HepG2 (cell line): ENCODE results near the gene TASP1. TPM values are rescaled to one million over a fixed set of nuclear protein-coding genes. Genes with fewer than 3 reads are reported as not detected.
A peak's percentile ranks its signal among the peaks of the same experiment; 100 is the strongest.

ENCODE experiments used
- AGO2 ChIP-seq: fragments of 200-400 bp; formaldehyde crosslinking; optimal IDR thresholded peaks from 2 replicates; pipeline ENCODE3; 2017; ENCODE audit warnings: mild to moderate bottlenecking, low read depth, low read length, moderate library complexity
- CCAR2 ChIP-seq: fragments of 200-400 bp; formaldehyde crosslinking; optimal IDR thresholded peaks from 2 replicates; pipeline ENCODE3; 2018; ENCODE audit warnings: low read depth, mild to moderate bottlenecking, low read length, moderate library complexity
- ETV6 ChIP-seq: sonication (generic); formaldehyde crosslinking; conservative IDR thresholded peaks from 2 replicates; pipeline ENCODE4 v1.4.0; 2020; ENCODE audit warnings: missing genetic modification reagents
- FIP1L1 ChIP-seq: fragments of 200-400 bp; formaldehyde crosslinking; IDR thresholded peaks from 2 replicates; pipeline ENCODE4 v1.6.1; 2018; ENCODE audit warnings: low read depth, mild to moderate bottlenecking, low read length, moderate library complexity, borderline replicate concordance; ENCODE audit not compliant: insufficient read depth
- FOSL1 ChIP-seq: sonication (generic); formaldehyde crosslinking; IDR thresholded peaks from 2 replicates; pipeline ENCODE4 v1.9.0; 2021; ENCODE audit warnings: missing genetic modification reagents, borderline replicate concordance
- KAT8 ChIP-seq: IDR thresholded peaks from 2 replicates; pipeline ENCODE4 v1.6.1; 2016; ENCODE audit warnings: missing genetic modification reagents, missing compliant biosample characterization
- KDM4B ChIP-seq: sonication (generic); formaldehyde crosslinking; IDR thresholded peaks from 2 replicates; pipeline ENCODE4 v1.4.0; 2020; ENCODE audit warnings: missing genetic modification reagents
- NONO ChIP-seq, 2 experiments: fragments of 450-650 bp in 1 of 2; sonication (generic) in 1 of 2; formaldehyde crosslinking in 1 of 2; IDR thresholded peaks in 1 of 2; conservative IDR thresholded peaks in 1 of 2; 2 replicates each; pipeline versions ENCODE4 v1.6.1 to v1.8.0; 2017 to 2022; ENCODE audit warnings: mild to moderate bottlenecking in 1 of 2, missing genetic modification reagents in 1 of 2, moderate library complexity in 1 of 2
- POLR2AphosphoS2 ChIP-seq: IDR thresholded peaks from 2 replicates; pipeline ENCODE4 v1.6.1; 2011; ENCODE audit warnings: low read depth, low read length, improper control_type of control experiment
- SSRP1 ChIP-seq: IDR thresholded peaks from 2 replicates; pipeline ENCODE4 v1.6.1; 2016; ENCODE audit warnings: control low read depth
- ZKSCAN5 ChIP-seq: sonication (generic); formaldehyde crosslinking; IDR thresholded peaks from 2 replicates; pipeline ENCODE4 v1.5.1; 2020; ENCODE audit warnings: mild to moderate bottlenecking, missing genetic modification reagents
- ZNF230 ChIP-seq: sonication (generic); formaldehyde crosslinking; IDR thresholded peaks from 2 replicates; pipeline ENCODE4 v1.4.0; 2020; ENCODE audit warnings: mild to moderate bottlenecking, missing genetic modification reagents
- ZNF382 ChIP-seq: sonication (generic); formaldehyde crosslinking; IDR thresholded peaks from 2 replicates; pipeline ENCODE4 v1.5.0; 2020; ENCODE audit warnings: missing genetic modification reagents, mild to moderate bottlenecking, borderline replicate concordance
- ZNF724P ChIP-seq: sonication (generic); formaldehyde crosslinking; IDR thresholded peaks from 2 replicates; pipeline ENCODE4 v1.8.0; 2022; ENCODE audit warnings: missing genetic modification reagents, borderline replicate concordance
- ZNF792 ChIP-seq: IDR thresholded peaks from 2 replicates; pipeline ENCODE4 v1.6.1; 2016
- polyA plus RNA-seq, 8 experiments: library from polyadenylated mRNA; depleted of rRNA in 3 of 8; stranded (reverse) in 7 of 8; unstranded in 1 of 8; fragments of >200 nt; fragmentation: Illumina TruSeq in 4 of 8; extraction: Trizol in 4 of 8; gene quantifications; 2 replicates each; pipeline versions ENCODE4 v1.2.1 to v1.2.3, GENCODE V29; 2011 to 2016; ENCODE audit warnings: low read depth in 4 of 8, missing spikeins in 1 of 8, mixed read lengths in 1 of 8; ENCODE audit not compliant: insufficient read depth in 1 of 8
- total RNA-seq, 5 experiments: library from RNA; depleted of rRNA; stranded (reverse); fragments of >200 nt; fragmentation: Illumina TruSeq; extraction: Trizol; gene quantifications; 2 replicates each; pipeline ENCODE4 v1.2.3, GENCODE V29; 2016; ENCODE audit warnings: low read depth in 1 of 5
- TF ChIP-seq, protein P1 (sequence below): sonication (generic); formaldehyde crosslinking; IDR thresholded peaks from 2 replicates; pipeline ENCODE4 v1.4.0; 2020; ENCODE audit warnings: missing genetic modification reagents
- TF ChIP-seq, protein P2 (sequence below): IDR thresholded peaks from 2 replicates; pipeline ENCODE4 v1.6.1; 2018; ENCODE audit warnings: missing genetic modification reagents
- TF ChIP-seq, protein P3 (sequence below): sonication (generic); formaldehyde crosslinking; IDR thresholded peaks from 2 replicates; pipeline ENCODE4 v1.9.0; 2021; ENCODE audit warnings: missing genetic modification reagents, borderline replicate concordance
- TF ChIP-seq, protein P4 (sequence below): sonication (generic); formaldehyde crosslinking; IDR thresholded peaks from 2 replicates; pipeline ENCODE4 v1.4.0; 2020; ENCODE audit warnings: missing genetic modification reagents, borderline replicate concordance

Gene TASP1
- total and polyA plus RNA-seq, 2 of the 13 experiments (the other 11 are each of a cell fraction or from before 2014, with no cell fraction given): 10.0 to 25.2 TPM

DNA sequence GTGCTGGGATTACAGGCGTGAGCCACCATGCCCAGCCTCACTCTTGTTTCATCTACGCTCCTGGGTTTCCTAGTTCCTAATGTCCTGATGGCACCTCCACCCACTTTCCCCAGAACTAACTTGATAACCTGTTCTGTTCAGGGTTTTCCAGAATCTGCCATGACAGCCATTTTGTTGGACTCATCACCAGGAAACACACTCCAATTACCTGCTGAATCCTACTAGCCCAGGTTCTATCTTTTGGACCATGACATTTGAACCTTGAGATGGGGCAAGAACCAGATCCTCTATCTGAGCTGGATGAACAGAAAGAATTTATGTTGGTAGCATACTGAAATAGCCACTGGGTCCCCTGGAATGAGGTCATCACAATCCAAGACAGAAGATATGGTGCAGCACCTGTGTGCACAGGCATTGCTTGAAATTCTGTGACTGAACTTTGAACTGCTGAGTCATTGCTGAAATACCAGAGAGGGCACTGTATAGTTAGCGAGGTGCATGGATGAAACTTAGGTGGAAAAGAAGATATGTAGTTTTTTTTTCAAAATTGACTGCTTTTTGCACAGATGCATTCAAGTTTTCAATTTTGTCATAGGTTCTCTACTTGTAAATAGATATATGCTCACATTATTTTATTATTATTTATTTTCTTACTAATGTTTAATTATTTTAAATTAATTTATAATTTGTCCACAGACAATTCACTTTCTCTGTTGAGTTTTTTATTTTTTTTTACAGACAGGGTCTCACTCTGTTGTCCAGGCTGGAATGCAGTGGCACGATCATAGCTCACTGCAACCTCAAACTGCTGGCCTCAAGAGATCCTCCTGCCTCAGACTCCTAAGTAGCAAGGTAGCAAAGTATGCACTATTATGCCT lies 42.8 kb upstream of the TASP1 start (continued):
- no peak for TF ChIP-seq NONO (IDR thresholded peaks at IDR 0.05)
- no peak for TF ChIP-seq NONO (CRISPR knock-in tag; conservative IDR thresholded peaks at IDR 0.05)
- peak; percentile 77; the same call in 1 of the 2 replicates for TF ChIP-seq SSRP1 (CRISPR knock-in tag)
- peak; percentile 71; the same call in 1 of the 2 replicates for TF ChIP-seq KDM4B (CRISPR knock-in tag)
- TF ChIP-seq FIP1L1: no peak
- no peak for TF ChIP-seq ZKSCAN5
- TF ChIP-seq ZNF792 (CRISPR knock-in tag): peak; percentile 93
- TF ChIP-seq KAT8 (CRISPR knock-in tag): peak; percentile 62; the same call in 1 of the 2 replicates
- no peak for TF ChIP-seq ZNF382 (CRISPR knock-in tag)
- no peak for TF ChIP-seq ZNF724P
- TF ChIP-seq FOSL1: peak; percentile 97
- TF ChIP-seq AGO2: no peak
- TF ChIP-seq ETV6 (CRISPR knock-in tag): no peak
- TF ChIP-seq, protein P1, sequence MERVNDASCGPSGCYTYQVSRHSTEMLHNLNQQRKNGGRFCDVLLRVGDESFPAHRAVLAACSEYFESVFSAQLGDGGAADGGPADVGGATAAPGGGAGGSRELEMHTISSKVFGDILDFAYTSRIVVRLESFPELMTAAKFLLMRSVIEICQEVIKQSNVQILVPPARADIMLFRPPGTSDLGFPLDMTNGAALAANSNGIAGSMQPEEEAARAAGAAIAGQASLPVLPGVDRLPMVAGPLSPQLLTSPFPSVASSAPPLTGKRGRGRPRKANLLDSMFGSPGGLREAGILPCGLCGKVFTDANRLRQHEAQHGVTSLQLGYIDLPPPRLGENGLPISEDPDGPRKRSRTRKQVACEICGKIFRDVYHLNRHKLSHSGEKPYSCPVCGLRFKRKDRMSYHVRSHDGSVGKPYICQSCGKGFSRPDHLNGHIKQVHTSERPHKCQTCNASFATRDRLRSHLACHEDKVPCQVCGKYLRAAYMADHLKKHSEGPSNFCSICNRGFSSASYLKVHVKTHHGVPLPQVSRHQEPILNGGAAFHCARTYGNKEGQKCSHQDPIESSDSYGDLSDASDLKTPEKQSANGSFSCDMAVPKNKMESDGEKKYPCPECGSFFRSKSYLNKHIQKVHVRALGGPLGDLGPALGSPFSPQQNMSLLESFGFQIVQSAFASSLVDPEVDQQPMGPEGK (CRISPR knock-in tag): no peak
- TF ChIP-seq, protein P2, sequence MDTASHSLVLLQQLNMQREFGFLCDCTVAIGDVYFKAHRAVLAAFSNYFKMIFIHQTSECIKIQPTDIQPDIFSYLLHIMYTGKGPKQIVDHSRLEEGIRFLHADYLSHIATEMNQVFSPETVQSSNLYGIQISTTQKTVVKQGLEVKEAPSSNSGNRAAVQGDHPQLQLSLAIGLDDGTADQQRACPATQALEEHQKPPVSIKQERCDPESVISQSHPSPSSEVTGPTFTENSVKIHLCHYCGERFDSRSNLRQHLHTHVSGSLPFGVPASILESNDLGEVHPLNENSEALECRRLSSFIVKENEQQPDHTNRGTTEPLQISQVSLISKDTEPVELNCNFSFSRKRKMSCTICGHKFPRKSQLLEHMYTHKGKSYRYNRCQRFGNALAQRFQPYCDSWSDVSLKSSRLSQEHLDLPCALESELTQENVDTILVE (CRISPR knock-in tag): peak; percentile 71; the same call in 1 of the 2 replicates
- no peak for TF ChIP-seq POLR2AphosphoS2
- no peak for TF ChIP-seq ZNF230 (CRISPR knock-in tag)
- TF ChIP-seq, protein P3, sequence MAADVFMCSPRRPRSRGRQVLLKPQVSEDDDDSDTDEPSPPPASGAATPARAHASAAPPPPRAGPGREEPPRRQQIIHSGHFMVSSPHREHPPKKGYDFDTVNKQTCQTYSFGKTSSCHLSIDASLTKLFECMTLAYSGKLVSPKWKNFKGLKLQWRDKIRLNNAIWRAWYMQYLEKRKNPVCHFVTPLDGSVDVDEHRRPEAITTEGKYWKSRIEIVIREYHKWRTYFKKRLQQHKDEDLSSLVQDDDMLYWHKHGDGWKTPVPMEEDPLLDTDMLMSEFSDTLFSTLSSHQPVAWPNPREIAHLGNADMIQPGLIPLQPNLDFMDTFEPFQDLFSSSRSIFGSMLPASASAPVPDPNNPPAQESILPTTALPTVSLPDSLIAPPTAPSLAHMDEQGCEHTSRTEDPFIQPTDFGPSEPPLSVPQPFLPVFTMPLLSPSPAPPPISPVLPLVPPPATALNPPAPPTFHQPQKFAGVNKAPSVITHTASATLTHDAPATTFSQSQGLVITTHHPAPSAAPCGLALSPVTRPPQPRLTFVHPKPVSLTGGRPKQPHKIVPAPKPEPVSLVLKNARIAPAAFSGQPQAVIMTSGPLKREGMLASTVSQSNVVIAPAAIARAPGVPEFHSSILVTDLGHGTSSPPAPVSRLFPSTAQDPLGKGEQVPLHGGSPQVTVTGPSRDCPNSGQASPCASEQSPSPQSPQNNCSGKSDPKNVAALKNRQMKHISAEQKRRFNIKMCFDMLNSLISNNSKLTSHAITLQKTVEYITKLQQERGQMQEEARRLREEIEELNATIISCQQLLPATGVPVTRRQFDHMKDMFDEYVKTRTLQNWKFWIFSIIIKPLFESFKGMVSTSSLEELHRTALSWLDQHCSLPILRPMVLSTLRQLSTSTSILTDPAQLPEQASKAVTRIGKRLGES (CRISPR knock-in tag): no peak
- TF ChIP-seq, protein P4, sequence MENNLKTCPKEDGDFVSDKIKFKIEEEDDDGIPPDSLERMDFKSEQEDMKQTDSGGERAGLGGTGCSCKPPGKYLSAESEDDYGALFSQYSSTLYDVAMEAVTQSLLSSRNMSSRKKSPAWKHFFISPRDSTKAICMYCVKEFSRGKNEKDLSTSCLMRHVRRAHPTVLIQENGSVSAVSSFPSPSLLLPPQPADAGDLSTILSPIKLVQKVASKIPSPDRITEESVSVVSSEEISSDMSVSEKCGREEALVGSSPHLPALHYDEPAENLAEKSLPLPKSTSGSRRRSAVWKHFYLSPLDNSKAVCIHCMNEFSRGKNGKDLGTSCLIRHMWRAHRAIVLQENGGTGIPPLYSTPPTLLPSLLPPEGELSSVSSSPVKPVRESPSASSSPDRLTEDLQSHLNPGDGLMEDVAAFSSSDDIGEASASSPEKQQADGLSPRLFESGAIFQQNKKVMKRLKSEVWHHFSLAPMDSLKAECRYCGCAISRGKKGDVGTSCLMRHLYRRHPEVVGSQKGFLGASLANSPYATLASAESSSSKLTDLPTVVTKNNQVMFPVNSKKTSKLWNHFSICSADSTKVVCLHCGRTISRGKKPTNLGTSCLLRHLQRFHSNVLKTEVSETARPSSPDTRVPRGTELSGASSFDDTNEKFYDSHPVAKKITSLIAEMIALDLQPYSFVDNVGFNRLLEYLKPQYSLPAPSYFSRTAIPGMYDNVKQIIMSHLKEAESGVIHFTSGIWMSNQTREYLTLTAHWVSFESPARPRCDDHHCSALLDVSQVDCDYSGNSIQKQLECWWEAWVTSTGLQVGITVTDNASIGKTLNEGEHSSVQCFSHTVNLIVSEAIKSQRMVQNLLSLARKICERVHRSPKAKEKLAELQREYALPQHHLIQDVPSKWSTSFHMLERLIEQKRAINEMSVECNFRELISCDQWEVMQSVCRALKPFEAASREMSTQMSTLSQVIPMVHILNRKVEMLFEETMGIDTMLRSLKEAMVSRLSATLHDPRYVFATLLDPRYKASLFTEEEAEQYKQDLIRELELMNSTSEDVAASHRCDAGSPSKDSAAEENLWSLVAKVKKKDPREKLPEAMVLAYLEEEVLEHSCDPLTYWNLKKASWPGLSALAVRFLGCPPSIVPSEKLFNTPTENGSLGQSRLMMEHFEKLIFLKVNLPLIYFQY (CRISPR knock-in tag): no peak
- TF ChIP-seq CCAR2: no peak
